WI38 (cell line): ENCODE results near the gene IGF1R.

ENCODE experiments used
- H3K4me3 ChIP-seq: 2 replicates; pipeline ENCODE4 v1.5.1; 2011; ENCODE audit warnings: low read depth, mild to moderate bottlenecking, control low read depth, low read length
- CTCF ChIP-seq: IDR thresholded peaks from 2 replicates; pipeline ENCODE4 v1.5.1; 2012; ENCODE audit warnings: low read depth, mild to moderate bottlenecking, control low read depth, low read length

Gene IGF1R

GRCh38 chr15:98926236-98926635 lies 277.9 kb downstream of the IGF1R start:
- TF ChIP-seq CTCF: no peak
- no peak overlapping the region for H3K4me3 ChIP-seq

- no peak for TF ChIP-seq CTCF
- H3K4me3 ChIP-seq: no peak overlapping the region
These were observed 278.7 kb downstream of the IGF1R start for GRCh38 chr15:98927022-98927421.

DNA sequence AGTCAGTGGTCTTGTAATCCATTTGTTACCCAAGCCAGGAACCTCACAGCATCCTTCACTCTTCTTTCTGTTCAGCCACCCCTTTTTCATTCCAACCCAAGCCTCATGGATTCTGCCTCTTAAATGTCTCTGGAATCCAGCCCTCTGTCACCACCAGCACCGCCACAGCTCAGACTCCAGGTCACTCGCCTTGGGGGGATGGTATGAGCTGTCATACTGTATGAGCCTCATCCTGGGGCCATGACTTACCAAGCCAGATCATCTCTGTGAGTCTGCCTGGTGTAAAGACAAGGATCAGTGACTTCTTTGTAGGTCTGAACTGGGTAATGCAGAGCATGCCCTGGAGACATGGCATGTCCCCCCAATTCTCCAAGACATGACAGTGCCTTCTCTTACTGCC lies 279.7 kb downstream of the IGF1R start:
- TF ChIP-seq CTCF: no peak
- no peak overlapping the region for H3K4me3 ChIP-seq

DNA sequence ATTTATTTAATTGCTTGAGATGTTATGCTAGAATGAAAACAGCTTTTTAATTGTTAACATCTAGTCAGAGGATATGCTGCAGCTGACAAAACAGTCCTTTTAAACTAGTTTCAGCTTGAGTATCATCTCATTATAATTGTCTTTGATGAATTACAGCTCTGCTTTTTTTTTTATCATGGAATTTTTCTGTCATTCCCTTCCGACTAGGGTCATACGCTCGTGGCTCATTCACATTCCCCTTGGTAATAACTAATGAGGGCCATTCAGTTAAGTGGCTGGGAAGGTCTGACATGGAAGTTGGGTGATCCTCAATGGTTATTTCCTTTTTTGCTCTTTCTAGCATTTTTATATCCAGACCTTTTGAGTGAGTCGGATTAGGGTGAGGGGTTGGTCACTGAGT lies 282.2 kb downstream of the IGF1R start:
- no peak overlapping the region for H3K4me3 ChIP-seq
- TF ChIP-seq CTCF: no peak

- TF ChIP-seq CTCF: no peak
These were observed 282.7 kb downstream of the IGF1R start for GRCh38 chr15:98931004-98931403.

GRCh38 chr15:98933406-98933805 lies 285.1 kb downstream of the IGF1R start:
- no peak overlapping the region for H3K4me3 ChIP-seq
- no peak for TF ChIP-seq CTCF

More at GRCh38 chr15:98931004-98931403, 282.7 kb downstream of the IGF1R start:
- H3K4me3 ChIP-seq: no peak overlapping the region

- H3K4me3 ChIP-seq: no peak overlapping the region
- no peak for TF ChIP-seq CTCF
These were observed 287.4 kb downstream of the IGF1R start for GRCh38 chr15:98935736-98936135.
